GM21619 (cell line): Measurements from ENCODE around the gene HIP1R.

ENCODE experiments used
- ATAC-seq: cut with Tn5 transposase; IDR thresholded peaks from one replicate; pipeline ENCODE4 v1.9.1; 2021; ENCODE audit not compliant: unreplicated experiment

The HIP1R gene

GRCh38 chr12:122860854-122861586 is 25.8 kb downstream of the HIP1R start:
- no peak for ATAC-seq

- ATAC-seq, result no peak
Observed at GRCh38 chr12:122861587-122861970, 26.3 kb downstream of the HIP1R start.

- no peak for ATAC-seq
Observed at GRCh38 chr12:122862110-122862634, 26.9 kb downstream of the HIP1R start.

- ATAC-seq, result no peak
Observed at GRCh38 chr12:122862872-122863701, 27.8 kb downstream of the HIP1R start.

GRCh38 chr12:122864894-122865253 is 29.6 kb downstream of the HIP1R start:
- ATAC-seq, result no peak

GRCh38 chr12:122865268-122866231 is 30.3 kb downstream of the HIP1R start:
- ATAC-seq, result no peak

GRCh38 chr12:122866379-122866778 is 31.1 kb downstream of the HIP1R start:
- ATAC-seq, result no peak

GRCh38 chr12:122866950-122867607 is 31.8 kb downstream of the HIP1R start:
- ATAC-seq, result no peak

- no peak for ATAC-seq
Observed at GRCh38 chr12:122867691-122868461, 32.6 kb downstream of the HIP1R start.

- no peak for ATAC-seq
Observed at GRCh38 chr12:122868471-122869177, 33.4 kb downstream of the HIP1R start.

GRCh38 chr12:122869207-122869973 is 34.1 kb downstream of the HIP1R start:
- no peak for ATAC-seq

- ATAC-seq, result no peak
Observed at GRCh38 chr12:122870163-122870842, 35.0 kb downstream of the HIP1R start.

GRCh38 chr12:122870867-122871664 is 35.8 kb downstream of the HIP1R start:
- ATAC-seq, result no peak

- no peak for ATAC-seq
Observed at GRCh38 chr12:122871851-122872780, 36.9 kb downstream of the HIP1R start.

- no peak for ATAC-seq
Observed at GRCh38 chr12:122872815-122873361, 37.6 kb downstream of the HIP1R start.

- ATAC-seq, result no peak
Observed at GRCh38 chr12:122873540-122873939, 38.3 kb downstream of the HIP1R start.
